Measurements from ENCODE around the gene MRPS18A. TPM values are rescaled to one million over a fixed set of nuclear protein-coding genes. Genes with fewer than 3 reads are reported as not detected.
A peak's percentile ranks its signal among the peaks of the same experiment; 100 is the strongest.

The MRPS18A gene
- total and polyA plus RNA-seq, 9 of the 15 experiments (the other 6 are each of a cell fraction or from before 2014, with no cell fraction given) = 87.5 to 243 (median 125) TPM

DNA sequence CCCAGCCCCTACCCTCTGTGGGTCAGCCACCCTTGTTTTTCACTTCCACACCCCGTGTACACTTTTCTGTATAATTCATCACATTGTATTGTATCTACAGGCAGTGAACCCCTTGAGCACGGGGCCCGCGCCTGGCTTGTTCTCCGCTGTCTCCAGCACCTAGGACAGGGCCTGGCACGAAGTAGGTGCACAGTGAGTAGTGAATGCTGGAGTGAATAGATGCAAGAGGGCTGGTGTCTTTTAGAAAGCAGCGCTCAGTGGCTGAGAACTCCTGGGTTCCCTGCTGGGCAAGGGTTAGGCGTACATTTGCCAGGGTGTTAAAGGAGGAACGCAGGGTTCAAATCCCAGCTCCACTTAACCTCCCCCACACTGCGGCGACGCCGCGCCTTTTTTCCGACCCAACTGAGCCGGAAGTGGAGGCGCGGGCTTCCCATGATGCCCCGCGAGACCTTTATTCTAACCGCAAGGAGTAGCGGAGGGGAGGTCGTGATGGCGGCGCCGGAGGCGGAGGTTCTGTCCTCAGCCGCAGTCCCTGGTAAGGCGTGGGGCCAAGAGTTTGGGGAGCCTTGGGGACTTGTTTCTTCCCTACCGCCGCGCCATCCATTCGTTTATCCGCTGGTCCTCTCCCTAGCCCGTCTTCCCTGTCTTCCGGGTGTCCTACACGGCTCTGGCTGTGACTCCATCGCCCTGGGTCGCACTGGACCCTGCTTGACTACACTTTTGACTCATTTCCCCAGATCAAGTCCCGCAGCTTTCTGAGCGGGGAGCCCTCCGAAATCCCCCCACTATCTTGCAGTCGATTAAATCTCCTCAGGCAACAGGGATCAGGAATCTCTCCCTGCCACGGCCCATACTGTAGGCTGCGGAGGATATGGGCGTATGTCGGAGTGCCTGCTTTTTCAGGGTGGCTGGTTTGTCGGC lies 51.9 kb downstream of the MRPS18A start, which contains the start of gene MAD2L1BP (continued):
- TF ChIP-seq, protein P1, sequence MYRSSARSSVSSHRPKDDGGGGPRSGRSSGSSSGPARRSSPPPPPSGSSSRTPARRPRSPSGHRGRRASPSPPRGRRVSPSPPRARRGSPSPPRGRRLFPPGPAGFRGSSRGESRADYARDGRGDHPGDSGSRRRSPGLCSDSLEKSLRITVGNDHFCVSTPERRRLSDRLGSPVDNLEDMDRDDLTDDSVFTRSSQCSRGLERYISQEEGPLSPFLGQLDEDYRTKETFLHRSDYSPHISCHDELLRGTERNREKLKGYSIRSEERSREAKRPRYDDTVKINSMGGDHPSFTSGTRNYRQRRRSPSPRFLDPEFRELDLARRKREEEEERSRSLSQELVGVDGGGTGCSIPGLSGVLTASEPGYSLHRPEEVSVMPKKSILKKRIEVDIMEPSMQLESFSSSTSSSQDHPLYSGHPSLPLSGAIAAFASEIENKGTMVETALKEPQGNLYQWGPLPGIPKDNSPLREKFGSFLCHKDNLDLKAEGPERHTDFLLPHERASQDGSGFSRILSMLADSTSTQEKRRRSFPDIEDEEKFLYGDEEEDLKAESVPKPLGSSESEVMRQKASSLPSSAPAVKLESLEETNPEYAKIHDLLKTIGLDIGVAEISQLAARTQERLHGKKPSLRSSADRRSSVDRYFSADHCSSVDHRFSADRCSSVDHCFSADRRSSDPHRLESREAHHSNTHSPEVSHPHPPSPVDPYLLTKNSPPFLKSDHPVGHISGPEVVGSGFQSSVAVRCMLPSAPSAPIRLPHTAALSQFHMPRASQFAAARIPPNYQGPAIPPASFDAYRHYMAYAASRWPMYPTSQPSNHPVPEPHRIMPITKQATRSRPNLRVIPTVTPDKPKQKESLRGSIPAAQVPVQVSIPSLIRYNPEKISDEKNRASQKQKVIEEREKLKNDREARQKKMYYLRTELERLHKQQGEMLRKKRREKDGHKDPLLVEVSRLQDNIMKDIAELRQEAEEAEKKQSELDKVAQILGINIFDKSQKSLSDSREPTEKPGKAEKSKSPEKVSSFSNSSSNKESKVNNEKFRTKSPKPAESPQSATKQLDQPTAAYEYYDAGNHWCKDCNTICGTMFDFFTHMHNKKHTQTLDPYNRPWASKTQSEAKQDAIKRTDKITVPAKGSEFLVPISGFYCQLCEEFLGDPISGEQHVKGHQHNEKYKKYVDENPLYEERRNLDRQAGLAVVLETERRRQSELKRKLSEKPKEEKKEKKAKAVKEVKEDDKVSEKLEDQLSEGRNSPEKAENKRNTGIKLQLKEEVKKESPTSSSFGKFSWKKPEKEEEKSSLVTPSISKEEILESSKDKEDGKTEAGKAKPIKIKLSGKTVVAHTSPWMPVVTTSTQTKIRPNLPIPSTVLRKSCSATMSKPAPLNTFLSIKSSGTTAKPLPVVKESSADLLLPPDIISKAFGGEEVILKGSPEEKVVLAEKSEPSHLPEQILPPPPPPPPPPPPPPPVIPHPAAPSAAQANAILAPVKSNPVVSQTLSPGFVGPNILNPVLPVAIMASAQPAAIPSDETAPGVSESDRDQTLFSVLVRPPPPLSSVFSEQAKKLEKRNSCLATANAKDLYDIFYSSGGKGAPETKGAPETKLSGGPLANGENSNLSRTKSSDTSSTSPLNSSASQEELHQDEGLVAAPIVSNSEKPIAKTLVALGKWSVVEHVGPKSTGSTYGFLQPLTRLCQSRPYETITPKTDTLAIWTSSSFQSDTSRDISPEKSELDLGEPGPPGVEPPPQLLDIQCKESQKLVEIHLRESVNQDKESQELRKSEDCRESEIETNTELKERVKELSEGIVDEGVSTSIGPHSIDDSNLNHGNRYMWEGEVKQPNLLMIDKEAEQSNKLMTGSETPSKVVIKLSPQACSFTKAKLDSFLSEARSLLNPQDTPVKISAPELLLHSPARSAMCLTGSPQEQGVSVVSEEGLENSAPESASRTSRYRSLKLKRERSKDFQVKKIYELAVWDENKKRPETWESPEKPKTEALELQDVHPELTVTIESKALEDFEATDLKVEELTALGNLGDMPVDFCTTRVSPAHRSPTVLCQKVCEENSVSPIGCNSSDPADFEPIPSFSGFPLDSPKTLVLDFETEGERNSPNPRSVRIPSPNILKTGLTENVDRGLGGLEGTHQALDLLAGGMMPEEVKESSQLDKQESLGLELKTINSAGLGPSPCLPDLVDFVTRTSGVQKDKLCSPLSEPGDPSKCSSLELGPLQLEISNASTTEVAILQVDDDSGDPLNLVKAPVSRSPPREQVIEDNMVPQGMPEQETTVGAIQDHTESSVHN (IDR thresholded peaks at IDR 0.05; ENCODE audit: borderline replicate concordance in 1 of 2, low read depth in 1 of 2) = peak in 1 of 2 experiments; percentile 14; a peak in 1 of 4 replicates
- TF ChIP-seq, protein P2, sequence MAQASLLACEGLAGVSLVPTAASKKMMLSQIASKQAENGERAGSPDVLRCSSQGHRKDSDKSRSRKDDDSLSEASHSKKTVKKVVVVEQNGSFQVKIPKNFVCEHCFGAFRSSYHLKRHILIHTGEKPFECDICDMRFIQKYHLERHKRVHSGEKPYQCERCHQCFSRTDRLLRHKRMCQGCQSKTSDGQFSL (CRISPR knock-in tag; IDR thresholded peaks at IDR 0.05) = peak; percentile 67; the same call in 1 of the 2 replicates
- TF ChIP-seq, protein P2 (tag; IDR thresholded peaks at IDR 0.05) = peak in 1 of 2 experiments; percentile 81; a peak in 1 of 4 replicates
- TF ChIP-seq ETV5 (CRISPR knock-in tag; IDR thresholded peaks at IDR 0.05; ENCODE audit: low read depth) (peak; percentile 99), ZNF584 (CRISPR knock-in tag; IDR thresholded peaks at IDR 0.05; ENCODE audit: low read depth) (0 out of 2 replicates have a peak, but pooled peaks have one; percentile 41), ZNF3 (CRISPR knock-in tag; IDR thresholded peaks at IDR 0.05) (0 out of 2 replicates have a peak, but pooled peaks have one; percentile 32), KLF13 (tag; IDR thresholded peaks at IDR 0.05; ENCODE audit: borderline replicate concordance, low read depth) (no peak), PTTG1 (tag; IDR thresholded peaks at IDR 0.05; ENCODE audit: low read depth) (peak; percentile 49; the same call in 1 of the 2 replicates), ZNF239 (CRISPR knock-in tag; IDR thresholded peaks at IDR 0.05) (peak; percentile 24; the same call in 1 of the 2 replicates), NR2C1 (IDR thresholded peaks at IDR 0.05) (no peak), NR2C1 (tag; IDR thresholded peaks at IDR 0.05) (peak; percentile 80), NCOA6 (IDR thresholded peaks at IDR 0.05) (no peak), E2F3 (CRISPR knock-in tag; IDR thresholded peaks at IDR 0.05) (peak; percentile 92), TBP (optimal IDR thresholded peaks at IDR 0.05; ENCODE audit: low read depth, low read length) (peak; percentile 90), GTF2A2 (tag; IDR thresholded peaks at IDR 0.05) (0 out of 2 replicates have a peak, but pooled peaks have one; percentile 1)
- TF ChIP-seq, protein P3, sequence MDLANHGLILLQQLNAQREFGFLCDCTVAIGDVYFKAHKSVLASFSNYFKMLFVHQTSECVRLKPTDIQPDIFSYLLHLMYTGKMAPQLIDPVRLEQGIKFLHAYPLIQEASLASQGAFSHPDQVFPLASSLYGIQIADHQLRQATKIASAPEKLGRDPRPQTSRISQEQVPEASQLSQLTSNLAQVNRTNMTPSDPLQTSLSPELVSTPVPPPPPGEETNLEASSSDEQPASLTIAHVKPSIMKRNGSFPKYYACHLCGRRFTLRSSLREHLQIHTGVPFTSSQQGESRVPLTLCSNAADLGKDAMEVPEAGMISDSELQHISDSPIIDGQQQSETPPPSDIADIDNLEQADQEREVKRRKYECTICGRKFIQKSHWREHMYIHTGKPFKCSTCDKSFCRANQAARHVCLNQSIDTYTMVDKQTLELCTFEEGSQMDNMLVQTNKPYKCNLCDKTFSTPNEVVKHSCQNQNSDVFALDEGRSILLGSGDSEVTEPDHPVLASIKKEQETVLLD (IDR thresholded peaks at IDR 0.05) = peak; percentile 69; the same call in 1 of the 2 replicates
